ENCODE data around the gene OTUB2. TPM values are rescaled to one million over a fixed set of nuclear protein-coding genes. Genes with fewer than 3 reads are reported as not detected.

Gene OTUB2
- total and polyA plus RNA-seq, 2 of the 8 experiments (the other 6 are each of a cell fraction or from before 2014, with no cell fraction given): 2.2 to 4.2 TPM

GRCh38 chr14:94048691-94049624, 22.8 kb downstream of the OTUB2 start (continued):
- no peak for TF ChIP-seq CEBPB (IDR thresholded peaks at IDR 0.05; ENCODE audit: low read depth, low read length)

Measured in H1 (cell line).